ENCODE data around the gene FYN.

The FYN gene

DNA sequence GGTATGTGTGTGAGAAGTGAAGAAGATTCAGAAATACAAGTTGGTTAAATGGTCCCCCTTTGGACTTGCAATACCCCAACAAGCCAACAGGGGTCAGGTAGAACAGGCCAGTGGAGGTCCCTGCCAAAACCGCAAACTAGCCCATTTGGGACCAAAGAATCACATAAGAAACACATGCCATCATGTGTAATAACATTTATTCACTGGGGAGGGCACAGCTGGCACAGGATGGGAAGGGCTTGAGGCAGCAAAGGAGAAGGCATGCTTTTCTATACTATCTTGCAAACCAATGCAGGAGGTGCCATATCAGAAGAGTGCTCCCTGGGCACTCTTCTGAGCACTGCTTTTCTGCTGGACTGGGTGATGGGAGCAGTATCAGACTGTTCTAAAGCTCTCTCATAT is 151.5 kb downstream of the FYN start:
- DNase-seq, result peak; percentile 42

- no peak for DNase-seq
These were observed 152.2 kb downstream of the FYN start for GRCh38 chr6:111720931-111721496.

- DNase-seq, result no peak
These were observed 154.3 kb downstream of the FYN start for GRCh38 chr6:111718990-111719389.

GRCh38 chr6:111718326-111718725 is 154.9 kb downstream of the FYN start:
- no peak for DNase-seq

- DNase-seq, result no peak
These were observed 155.6 kb downstream of the FYN start for GRCh38 chr6:111717621-111718020.

DNA sequence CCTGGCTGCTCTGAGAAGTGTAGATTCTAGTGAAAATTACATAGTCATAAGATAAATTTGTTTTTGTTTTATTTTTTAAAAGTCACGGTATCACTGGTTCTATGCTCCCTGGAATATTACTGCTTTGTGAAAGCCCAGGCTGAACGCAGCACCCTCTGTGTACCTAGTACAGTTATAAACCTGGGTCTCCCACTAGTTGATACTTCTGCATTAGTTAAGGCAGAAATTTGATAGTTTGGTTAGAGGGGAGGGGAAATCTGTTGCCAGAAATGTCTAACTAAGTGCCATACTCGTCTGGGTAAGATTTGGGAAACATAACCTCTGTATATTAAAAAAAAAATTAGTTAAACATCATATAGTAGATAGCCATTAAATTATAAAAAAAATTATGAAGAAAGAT is 156.9 kb downstream of the FYN start:
- no peak for DNase-seq

GRCh38 chr6:111715321-111715720 is 157.9 kb downstream of the FYN start:
- no peak for DNase-seq

GRCh38 chr6:111714416-111715270 is 158.6 kb downstream of the FYN start:
- DNase-seq, result no peak

DNA sequence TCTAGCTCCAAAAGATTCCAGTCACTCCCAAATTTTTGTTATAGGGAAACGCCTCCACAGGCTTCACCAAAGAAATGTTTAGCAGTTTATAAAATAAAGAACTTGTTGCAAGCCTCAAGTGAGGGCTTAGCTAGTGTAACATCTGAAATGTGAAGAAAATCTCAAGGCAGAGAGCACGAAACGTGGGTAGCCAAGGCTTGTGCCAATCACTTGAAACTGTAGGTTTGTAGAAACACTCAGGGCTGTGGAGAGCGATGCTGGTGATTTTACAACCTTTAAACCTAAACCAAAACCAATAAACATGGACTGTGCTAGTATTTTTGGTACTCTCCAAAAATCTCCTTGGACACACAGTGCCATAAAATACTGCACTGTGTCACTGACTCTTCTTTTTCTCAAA is 159.4 kb downstream of the FYN start:
- DNase-seq, result no peak

- no peak for DNase-seq
These were observed 160.0 kb downstream of the FYN start for GRCh38 chr6:111713236-111713635.

- no peak for DNase-seq
These were observed 161.1 kb downstream of the FYN start for GRCh38 chr6:111711984-111712752.

DNA sequence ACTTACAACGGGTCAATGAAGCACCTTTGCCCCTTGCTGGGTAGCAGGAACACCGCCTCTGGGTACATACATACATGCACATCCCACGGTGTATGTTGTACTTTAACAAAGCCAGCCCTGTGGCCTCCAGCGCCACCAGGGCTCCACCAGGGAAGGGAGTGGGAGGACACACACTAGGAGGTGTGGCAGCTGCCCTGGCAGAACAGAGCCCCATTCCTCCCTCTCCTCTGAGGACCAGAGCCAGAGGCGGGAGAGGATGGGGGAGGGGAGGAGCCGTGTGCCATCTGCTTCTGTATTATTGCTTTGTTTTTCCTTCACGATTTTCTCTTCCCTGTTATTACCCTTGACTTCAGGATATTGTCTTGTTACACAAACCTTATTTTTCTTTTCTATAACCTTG is 161.8 kb downstream of the FYN start:
- DNase-seq, result no peak

DNA sequence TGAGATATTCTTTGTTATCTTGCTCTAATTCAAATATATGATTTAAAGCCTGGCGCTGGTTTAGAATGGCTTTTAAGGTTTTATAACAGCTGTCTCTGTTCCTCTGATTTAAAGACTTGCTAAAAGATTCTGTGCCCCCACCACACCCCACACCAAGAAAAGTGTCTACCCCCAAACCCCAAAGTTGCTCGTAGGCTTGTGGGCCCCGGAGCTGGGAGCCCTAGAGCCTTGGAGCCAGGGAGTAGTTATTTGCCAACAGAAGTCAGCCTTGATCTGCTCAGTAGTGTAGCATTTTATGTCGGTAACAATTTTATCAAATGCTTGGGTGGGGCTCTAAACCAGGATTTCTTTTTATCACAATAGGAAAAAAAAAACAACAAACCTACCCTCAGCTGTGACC is 162.3 kb downstream of the FYN start:
- no peak for DNase-seq

DNA sequence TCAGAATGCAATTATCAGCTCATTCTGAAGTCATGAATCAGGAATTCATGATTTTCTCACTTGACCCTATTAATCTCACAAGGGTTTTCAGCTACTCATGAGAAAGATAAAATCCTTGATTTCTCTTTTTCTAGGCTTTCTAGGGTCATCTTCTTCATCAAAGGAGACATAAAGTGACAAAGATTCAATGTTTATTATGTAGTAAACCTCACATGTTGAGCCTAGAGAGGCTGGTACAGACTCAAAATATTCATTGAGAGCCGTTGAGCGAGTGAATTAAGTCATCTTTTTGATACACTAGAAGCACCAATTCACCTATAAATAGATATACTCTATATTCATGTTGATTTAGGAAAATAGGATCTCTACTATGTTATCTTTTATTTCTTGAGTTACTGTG is 162.8 kb downstream of the FYN start:
- no peak for DNase-seq

DNA sequence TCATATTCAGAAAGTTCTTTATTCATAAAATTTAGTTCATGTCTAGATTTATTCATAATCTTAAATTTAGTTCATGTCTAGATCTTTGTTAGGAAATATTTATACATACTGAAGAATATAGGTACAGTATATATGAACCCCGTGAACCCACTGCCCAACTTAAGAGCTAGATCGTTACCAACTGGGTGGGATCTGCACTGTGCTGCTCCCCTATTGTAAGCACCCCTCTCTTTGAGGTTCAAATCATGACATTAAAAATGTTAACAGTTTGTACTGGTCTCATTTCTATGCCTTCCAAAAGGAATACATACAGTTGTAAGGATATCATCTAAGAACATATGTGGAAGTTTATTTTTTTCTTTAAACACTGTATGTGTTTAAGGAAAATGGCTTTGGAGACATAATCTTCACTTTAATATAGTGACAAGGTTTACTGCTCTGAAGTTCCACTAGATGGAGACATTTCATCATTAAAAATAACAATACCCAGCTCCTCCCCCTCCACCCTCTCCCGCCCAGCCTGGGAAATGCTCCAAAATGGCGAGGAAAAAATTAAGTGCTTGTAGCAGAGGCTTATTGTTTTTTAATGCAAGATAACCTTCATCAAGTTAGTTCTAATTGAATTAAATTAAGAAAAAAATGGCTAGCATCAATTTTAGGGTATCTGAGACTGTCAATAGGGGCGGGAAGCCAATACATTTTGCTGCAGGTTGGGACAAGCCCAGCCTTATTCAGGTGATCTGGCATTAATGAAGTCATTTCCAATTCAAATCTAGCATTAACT is 163.4 kb downstream of the FYN start:
- peak; percentile 83 for DNase-seq

GRCh38 chr6:111709201-111709600 is 164.1 kb downstream of the FYN start:
- no peak for DNase-seq

GRCh38 chr6:111707773-111708172 is 165.5 kb downstream of the FYN start:
- no peak for DNase-seq

DNA sequence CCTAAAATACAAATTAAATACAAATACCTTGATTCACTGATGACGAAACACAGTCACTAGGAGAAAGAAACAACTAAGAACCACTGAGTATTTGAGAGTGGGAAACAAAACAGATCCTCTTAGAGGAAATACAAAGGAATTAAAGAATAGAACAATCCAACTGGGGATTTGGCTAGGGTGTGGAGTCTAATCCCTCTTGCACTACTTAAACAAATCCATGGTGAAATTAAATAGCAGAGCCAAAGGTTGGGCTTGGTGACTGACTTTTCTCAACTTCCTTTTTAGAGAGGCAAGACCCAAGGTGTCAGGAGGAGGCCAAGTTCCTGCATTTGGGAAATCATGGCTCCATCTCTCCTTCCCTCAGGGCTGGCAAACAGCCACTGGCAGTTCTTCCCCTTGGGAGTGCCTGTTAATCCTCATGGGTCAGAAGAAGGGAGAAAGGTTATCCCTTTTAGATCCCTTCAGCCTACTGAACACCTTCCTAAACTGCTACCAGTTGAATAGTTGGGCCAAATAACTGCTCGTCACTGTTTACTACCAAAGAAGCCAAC is 166.3 kb downstream of the FYN start:
- DNase-seq, result no peak

GRCh38 chr6:111703723-111704122 is 169.5 kb downstream of the FYN start:
- DNase-seq, result no peak

- DNase-seq, result no peak
These were observed 171.0 kb downstream of the FYN start for GRCh38 chr6:111702268-111702667.

GRCh38 chr6:111701146-111701545 is 172.1 kb downstream of the FYN start:
- DNase-seq, result no peak

DNA sequence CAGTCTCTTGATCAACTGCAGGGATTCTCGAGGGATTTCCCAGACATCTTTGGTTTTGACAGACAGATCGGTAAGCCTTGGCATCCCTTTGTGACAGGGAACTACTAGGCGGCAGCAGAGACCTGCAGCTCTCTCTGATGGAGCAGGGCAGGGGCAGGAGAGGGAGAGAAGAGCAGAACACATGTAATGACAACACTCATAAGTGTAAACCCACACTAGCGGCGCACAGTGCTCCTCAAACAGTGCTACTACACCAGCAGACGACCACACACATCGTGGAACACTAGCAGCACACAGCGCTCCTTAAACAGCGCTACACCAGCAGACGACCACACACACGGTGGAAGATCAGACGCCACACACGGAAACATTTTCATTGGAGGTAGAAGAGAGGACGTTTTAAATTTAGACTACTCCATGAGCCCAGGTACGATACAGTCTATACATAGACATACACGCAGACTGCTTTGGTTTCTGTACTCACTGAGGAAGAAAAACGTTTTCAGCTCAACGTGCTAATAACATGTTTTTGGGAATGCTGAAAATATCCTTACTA is 173.0 kb downstream of the FYN start:
- DNase-seq, result no peak

DNA sequence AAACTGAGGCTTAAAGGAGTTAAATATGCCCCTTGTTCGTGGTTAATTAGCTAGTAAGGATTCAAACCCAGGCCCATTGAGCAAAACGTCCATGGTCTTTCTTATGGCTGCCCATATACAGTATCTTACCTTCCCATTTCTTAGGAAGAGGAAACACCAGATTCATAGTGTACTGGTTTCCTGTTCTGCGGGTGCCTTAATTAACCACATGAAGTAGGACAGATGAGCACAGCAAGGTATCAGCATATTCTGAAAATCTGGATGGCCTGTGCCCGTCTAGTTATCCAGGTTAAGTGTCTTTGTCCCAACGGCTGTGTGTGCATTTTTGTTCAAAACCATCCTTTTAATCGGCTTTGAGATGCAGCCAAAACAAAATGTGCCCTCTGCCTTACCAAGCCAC is 174.1 kb downstream of the FYN start:
- DNase-seq, result no peak
